K562 (cell line): ENCODE data around the gene CCDC15. TPM values are rescaled to one million over a fixed set of nuclear protein-coding genes. Genes with fewer than 3 reads are reported as not detected.

Source experiments
- ATAC-seq: fragments of 200-7000 bp; cut with Tn5 transposase; 3 replicates; pipeline ENCODE4 v1.9.1; 2020; ENCODE audit warnings: moderate library complexity
- BruUV-seq: library from RNA; stranded (reverse); fragments of 400-500 nt; replicated peaks from 2 replicates; lab custom pipeline; 2021; lab: Mats Ljungman, UMichigan
- CTCF ChIA-PET: fragments of 300-600 bp; formaldehyde crosslinking; extraction: SDS; loops from one replicate; lab custom pipeline; 2021; ENCODE audit warnings: low intra/inter-chr PET ratio; lab: Yijun Ruan, JAX
- POLR2A ChIA-PET: fragments of 300-600, 350-650 bp; sonication (Branson Sonifier 250); formaldehyde crosslinking; extraction: SDS; loops from one replicate; lab custom pipeline; 2021; ENCODE audit warnings: antibody characterized with exemption, inconsistent platforms; lab: Yijun Ruan, JAX
- DNase-seq, 4 experiments: peaks; one replicate each; pipeline versions ENCODE4 v3.0.0 to v3.0.0-alpha.2; 2011 to 2018; ENCODE audit warnings: low spot score in 3 of 4, mixed read lengths in 3 of 4; ENCODE audit errors: extremely low read depth in 1 of 4
- FAIRE-seq: peaks from 2 replicates; lab custom pipeline; 2011; peaks lifted over from hg19 to GRCh38; lab: Jason Lieb, UNC
- H2AFZ ChIP-seq: 2 replicates; pipeline ENCODE4 v1.6.0; 2011; ENCODE audit warnings: low read depth, low read length, control low read depth, inconsistent platforms
- H3K27ac ChIP-seq: fragments of 200-600 bp; 3 replicates; pipeline ENCODE4 v1.8.0; 2011; ENCODE audit warnings: low read depth, mild to moderate bottlenecking, control low read depth, inconsistent platforms, low read length, moderate library complexity, mixed read lengths; ENCODE audit errors: extremely low read depth
- H3K27me3 ChIP-seq, 2 experiments: fragments of 300-600 bp in 1 of 2; 2 replicates in 1 of 2; 3 replicates in 1 of 2; pipeline versions ENCODE4 v1.6.0 to v1.8.0; 2011; ENCODE audit warnings: inconsistent platforms in 2 of 2, low read length in 2 of 2, mild to moderate bottlenecking in 1 of 2, mixed read lengths in 1 of 2, moderate library complexity in 1 of 2; ENCODE audit not compliant: control insufficient read depth in 2 of 2, insufficient read depth in 2 of 2
- H3K36me3 ChIP-seq: fragments of 300-600 bp; 3 replicates; pipeline ENCODE4 v1.8.0; 2011; ENCODE audit warnings: mild to moderate bottlenecking, low read length, inconsistent platforms; ENCODE audit not compliant: control insufficient read depth, insufficient read depth
- H3K4me1 ChIP-seq, 2 experiments: fragments of 200-600 bp in 1 of 2; replicated peaks in 1 of 2; 2 replicates in 1 of 2; 3 replicates in 1 of 2; pipeline versions ENCODE4 v1.5.1 to v1.8.0; 2011; ENCODE audit warnings: inconsistent platforms in 2 of 2, low read length in 2 of 2, mild to moderate bottlenecking in 1 of 2, mixed read lengths in 1 of 2, moderate library complexity in 1 of 2; ENCODE audit not compliant: control insufficient read depth in 2 of 2, insufficient read depth in 2 of 2
- H3K4me2 ChIP-seq: 2 replicates; pipeline ENCODE4 v1.6.1; 2011; ENCODE audit warnings: low read length, control low read depth, inconsistent platforms, mixed read lengths; ENCODE audit not compliant: insufficient read depth
- H3K4me3 ChIP-seq: fragments of 200-600 bp; sonication (generic), shearing (Covaris generic); 2 replicates; pipeline ENCODE4 v1.5.1; 2016; ENCODE audit warnings: control low read depth, inconsistent platforms
- H3K79me2 ChIP-seq: fragments of 200-600 bp; 3 replicates; pipeline ENCODE4 v1.8.0; 2011; ENCODE audit warnings: low read length, inconsistent platforms; ENCODE audit not compliant: control insufficient read depth, insufficient read depth
- H3K9ac ChIP-seq, 2 experiments: 2 replicates each; pipeline versions ENCODE4 v1.6.0 to v1.6.1; 2011; ENCODE audit warnings: low read depth in 2 of 2, low read length in 2 of 2, control low read depth in 1 of 2, inconsistent platforms in 1 of 2, mild to moderate bottlenecking in 1 of 2, mixed read lengths in 1 of 2; ENCODE audit not compliant: insufficient read depth in 1 of 2
- H3K9me1 ChIP-seq: one replicate; pipeline ENCODE4 v1.6.0; 2011; ENCODE audit warnings: inconsistent platforms, mild to moderate bottlenecking, low read length, moderate library complexity; ENCODE audit not compliant: control insufficient read depth, insufficient read depth
- H3K9me3 ChIP-seq: replicated peaks from 2 replicates; pipeline ENCODE4 v1.5.1; 2011; ENCODE audit warnings: low read depth, low read length, inconsistent platforms; ENCODE audit not compliant: control insufficient read depth, insufficient read depth
- H4K20me1 ChIP-seq: replicated peaks from 2 replicates; pipeline ENCODE4 v1.6.1; 2011; ENCODE audit warnings: low read length, inconsistent platforms, mixed read lengths; ENCODE audit not compliant: control insufficient read depth, insufficient read depth
- CBX3 ChIP-seq, 2 experiments: IDR thresholded peaks; 1 replicate in 1 of 2; 2 replicates in 1 of 2; pipeline ENCODE4 v1.6.1; 2012; ENCODE audit warnings: inconsistent platforms in 2 of 2, low read length in 2 of 2, borderline replicate concordance in 1 of 2, control low read depth in 1 of 2
- E2F1 ChIP-seq: sonication (generic); formaldehyde crosslinking; IDR thresholded peaks from 2 replicates; pipeline ENCODE4 v1.8.1; 2023; ENCODE audit warnings: mild to moderate bottlenecking, missing genetic modification reagents, moderate library complexity
- FOSL1 ChIP-seq: fragments of 200-800 bp; sonication (Bioruptor generic); conservative IDR thresholded peaks from 2 replicates; pipeline ENCODE4 v1.6.1; 2016; ENCODE audit warnings: missing genetic modification characterization, missing compliant biosample characterization
- HINFP ChIP-seq: fragments of 450-650 bp; conservative IDR thresholded peaks from 2 replicates; pipeline ENCODE4 v1.6.1; 2016; ENCODE audit warnings: missing genetic modification characterization, low read depth, mild to moderate bottlenecking, control low read depth, missing compliant biosample characterization
- KLF1 ChIP-seq: fragments of 450-650 bp; IDR thresholded peaks from 2 replicates; pipeline ENCODE4 v1.6.1; 2016; ENCODE audit warnings: missing genetic modification characterization, missing compliant biosample characterization
- L3MBTL2 ChIP-seq: fragments of 450-650 bp; IDR thresholded peaks from 2 replicates; pipeline ENCODE4 v1.6.1; 2016; ENCODE audit warnings: mild to moderate bottlenecking, moderate library complexity
- MTA3 ChIP-seq: fragments of 450-650 bp; formaldehyde crosslinking; IDR thresholded peaks from 2 replicates; pipeline ENCODE4 v1.6.1; 2017; ENCODE audit warnings: mild to moderate bottlenecking, borderline replicate concordance
- POLR2B ChIP-seq: fragments of 450-650 bp; IDR thresholded peaks from 2 replicates; pipeline ENCODE4 v1.6.1; 2018; ENCODE audit warnings: low read depth; ENCODE audit not compliant: partially characterized antibody
- SUPT5H ChIP-seq: fragments of 450-650 bp; IDR thresholded peaks from 2 replicates; pipeline ENCODE4 v1.6.1; 2016
- TFAM ChIP-seq: fragments of 250-450 bp; sonication (Bioruptor Pico); conservative IDR thresholded peaks from 2 replicates; pipeline ENCODE4 v1.5.0; 2021; ENCODE audit warnings: mild to moderate bottlenecking, moderate library complexity
- ZNF395 ChIP-seq: fragments of 200-800 bp; sonication (Bioruptor generic); IDR thresholded peaks from 2 replicates; pipeline ENCODE4 v1.6.1; 2017; ENCODE audit warnings: missing genetic modification characterization, missing compliant biosample characterization
- WGBS: fragments of 100-300 bp; shearing (Covaris generic); methylation state at CpG from one replicate; pipeline ENCODE4 v1.1.6; 2016; ENCODE audit warnings: low coverage, mixed read lengths; ENCODE audit not compliant: insufficient coverage; ENCODE audit errors: missing lambda C conversion rate; 5-methylcytosine and 5-hydroxymethylcytosine counted together
- in situ Hi-C: fragments of 300-500 bp; cut with MboI; formaldehyde crosslinking; loops from 4 replicates; pipeline ENCODE4 v1.15.0; 2018; ENCODE audit warnings: inconsistent platforms, mixed read lengths
- intact Hi-C: fragments of 100-400 bp; cut with micrococcal nuclease; formaldehyde crosslinking; loops from 2 replicates; pipeline ENCODE4 v1.14.2; 2022
- polyA plus RNA-seq, 8 experiments: library from polyadenylated mRNA; depleted of rRNA in 4 of 8; stranded (reverse) in 5 of 8; unstranded in 3 of 8; fragments of >200 nt; fragmentation: Nextera tagmentation in 2 of 8; fragmentation: Illumina TruSeq in 1 of 8; extraction: Ambion mirVana in 2 of 8; extraction: Trizol in 1 of 8; gene quantifications; 2 replicates each; pipeline versions ENCODE4 v1.2.1 to v1.2.3, GENCODE V29; 2011 to 2014; ENCODE audit warnings: inconsistent platforms in 1 of 8, missing spikeins in 1 of 8
- total RNA-seq, 7 experiments: library from RNA; depleted of rRNA in 6 of 7; stranded (reverse); fragments of >200 nt in 6 of 7; fragmentation: Illumina TruSeq in 2 of 7; extraction: Trizol in 2 of 7; gene quantifications; 2 replicates each; pipeline versions ENCODE4 v1.2.1 to v1.2.3, GENCODE V29; 2011 to 2021; ENCODE audit warnings: low replicate concordance in 1 of 7
- TF ChIP-seq, protein P1 (sequence below): fragments of 450-650 bp; IDR thresholded peaks from 2 replicates; pipeline ENCODE4 v1.6.1; 2016

The CCDC15 gene
- total and polyA plus RNA-seq, 9 of the 15 experiments (the other 6 are each of a cell fraction or from before 2014, with no cell fraction given): 1.9 to 9.2 (median 3.9) TPM

DNA sequence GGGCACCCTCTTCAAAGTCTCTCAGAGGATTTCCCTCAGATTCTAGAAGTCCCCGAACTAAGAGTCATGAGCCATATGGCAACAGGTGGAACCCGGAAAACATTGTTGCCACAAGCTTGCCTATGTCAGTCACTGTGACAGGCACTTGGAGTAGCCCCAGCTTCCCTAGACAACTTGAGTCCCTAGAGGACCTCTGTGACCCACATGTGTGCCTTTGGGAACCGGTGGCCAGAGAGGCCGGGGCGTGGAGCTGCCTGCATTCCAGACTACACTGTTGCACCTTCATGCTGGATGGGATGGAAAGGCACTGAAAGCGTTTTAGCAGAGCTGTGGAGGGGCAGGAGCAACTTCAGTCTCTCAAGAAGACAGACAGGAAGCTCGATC lies 121.2 kb downstream of the CCDC15 start:
- no peak overlapping the region for H3K4me3 ChIP-seq
- peak overlapping the region; percentile 39 to 66; a peak in 3 of 4 replicates for H3K9ac ChIP-seq
- intact Hi-C loops (no loop called here), in situ Hi-C loops (no loop called here)
- peak overlapping the region; percentile 64; the same call in 1 of the 2 replicates for H3K4me2 ChIP-seq
- ChIA-PET POLR2A (interaction anchor here (0.8 to 1.0 kb wide), 2 partner anchors 8 to 9 kb away, joined by 4 to 5 read pairs; no protein-coding TSS in a partner anchor), CTCF (interaction anchor here (0.7 kb wide), 2 partner anchors 9 to 278 kb away, joined by 3 read pairs; no protein-coding TSS in a partner anchor)
- DNase-seq (no peak), FAIRE-seq (no peak), ATAC-seq (no peak)
- no TSS peak for BruUV-seq
- no peaks in the 10 kb centered on the region for H3K27me3 ChIP-seq
- 58% methylated on average over 7 of the region's 7 CpGs for WGBS
- no peaks in the 10 kb centered on the region for H3K79me2 ChIP-seq
- peak; percentile 6; the same call in 1 of the 2 replicates for TF ChIP-seq FOSL1 (tag)
- no peak for TF ChIP-seq SUPT5H
- 0 out of 2 replicates have a peak, but pooled peaks have one; percentile 1 for TF ChIP-seq MTA3
- TF ChIP-seq CBX3 (IDR thresholded peaks at IDR 0.05; ENCODE audit: borderline replicate concordance in 1 of 2, low read length in 2 of 2): 0 out of 3 replicates have a peak, but pooled peaks of 1 of the 2 experiments have one; percentile 2
- 0 out of 2 replicates have a peak, but pooled peaks have one; percentile 6 for TF ChIP-seq E2F1 (CRISPR knock-in tag)
- TF ChIP-seq KLF1 (tag): 0 out of 2 replicates have a peak, but pooled peaks have one; percentile 4
- TF ChIP-seq ZNF395: peak; percentile 5; the same call in 1 of the 2 replicates
- TF ChIP-seq TFAM (CRISPR knock-in tag): no peak
- TF ChIP-seq L3MBTL2: 0 out of 2 replicates have a peak, but pooled peaks have one; percentile 9
- TF ChIP-seq HINFP: peak; percentile 55; the same call in 1 of the 2 replicates
- no peak for TF ChIP-seq POLR2B
- TF ChIP-seq, protein P1, sequence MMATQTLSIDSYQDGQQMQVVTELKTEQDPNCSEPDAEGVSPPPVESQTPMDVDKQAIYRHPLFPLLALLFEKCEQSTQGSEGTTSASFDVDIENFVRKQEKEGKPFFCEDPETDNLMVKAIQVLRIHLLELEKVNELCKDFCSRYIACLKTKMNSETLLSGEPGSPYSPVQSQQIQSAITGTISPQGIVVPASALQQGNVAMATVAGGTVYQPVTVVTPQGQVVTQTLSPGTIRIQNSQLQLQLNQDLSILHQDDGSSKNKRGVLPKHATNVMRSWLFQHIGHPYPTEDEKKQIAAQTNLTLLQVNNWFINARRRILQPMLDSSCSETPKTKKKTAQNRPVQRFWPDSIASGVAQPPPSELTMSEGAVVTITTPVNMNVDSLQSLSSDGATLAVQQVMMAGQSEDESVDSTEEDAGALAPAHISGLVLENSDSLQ: peak; percentile 80
- peak overlapping the region; percentile 88 for H2AFZ ChIP-seq
- H3K36me3 ChIP-seq: no peaks in the 10 kb centered on the region
- no peaks in the 10 kb centered on the region for H4K20me1 ChIP-seq
- peak overlapping the region; percentile 62 for H3K27ac ChIP-seq
- peaks cover 5% of the 10 kb centered on the region for H3K9me1 ChIP-seq
- peaks cover 51 to 57% of the 10 kb centered on the region in 2 experiments for H3K4me1 ChIP-seq
- H3K9me3 ChIP-seq: no peaks in the 10 kb centered on the region
